SK-N-SH (cell line): Measurements from ENCODE around the gene CD6. TPM values are rescaled to one million over a fixed set of nuclear protein-coding genes. Genes with fewer than 3 reads are reported as not detected.

Source experiments
- CTCF ChIA-PET: fragments of 300-600, 350-600 bp; formaldehyde crosslinking; extraction: SDS; loops from one replicate; lab custom pipeline; 2021; lab: Yijun Ruan, JAX
- POLR2A ChIA-PET: fragments of 350-600 bp; sonication (Branson Sonifier 250); formaldehyde crosslinking; extraction: SDS; loops from one replicate; lab custom pipeline; 2020; ENCODE audit warnings: antibody characterized with exemption, inconsistent platforms; lab: Yijun Ruan, JAX
- DNase-seq: peaks from one replicate; pipeline ENCODE4 v3.0.0; 2012
- H2AFZ ChIP-seq: fragments of 200-600 bp; sonication (generic); 2 replicates; pipeline ENCODE4 v1.8.1; 2016; ENCODE audit warnings: antibody characterized with exemption, mild to moderate bottlenecking, low read depth
- H3F3A ChIP-seq: fragments of 200-600 bp; sonication (generic); replicated peaks from 2 replicates; pipeline ENCODE3; 2016; ENCODE audit warnings: antibody characterized with exemption, mild to moderate bottlenecking; ENCODE audit not compliant: insufficient read depth
- H3K27ac ChIP-seq, 2 experiments: fragments of 200-500 bp in 1 of 2; fragments of 200-600 bp in 1 of 2; sonication (Bioruptor generic) in 1 of 2; sonication (generic), shearing (Covaris generic) in 1 of 2; 2 replicates each; pipeline versions ENCODE4 v1.5.1 to v1.6.1; 2014 to 2016; ENCODE audit warnings: low read depth in 2 of 2, inconsistent platforms in 1 of 2, low read length in 1 of 2, mild to moderate bottlenecking in 1 of 2, mixed read lengths in 1 of 2
- H3K27me3 ChIP-seq: fragments of 200-600 bp; sonication (generic), shearing (Covaris generic); 2 replicates; pipeline ENCODE4 v1.6.1; 2016; ENCODE audit warnings: mixed run types; ENCODE audit not compliant: insufficient read depth
- H3K36me3 ChIP-seq, 2 experiments: fragments of 200-500 bp in 1 of 2; fragments of 200-600 bp in 1 of 2; sonication (Bioruptor generic) in 1 of 2; sonication (generic) in 1 of 2; replicated peaks in 1 of 2; 2 replicates each; pipeline versions ENCODE3 to v1.5.1; 2014 to 2016; ENCODE audit warnings: low read length in 1 of 2, mild to moderate bottlenecking in 1 of 2; ENCODE audit not compliant: insufficient read depth in 2 of 2, control insufficient read depth in 1 of 2
- H3K4me1 ChIP-seq, 2 experiments: fragments of 200-500 bp in 1 of 2; fragments of 200-600 bp in 1 of 2; sonication (Bioruptor generic) in 1 of 2; sonication (generic), shearing (Covaris generic) in 1 of 2; 2 replicates each; pipeline versions ENCODE4 v1.5.1 to v1.6.1; 2014 to 2016; ENCODE audit warnings: low read depth in 1 of 2, low read length in 1 of 2, mixed run types in 1 of 2; ENCODE audit not compliant: insufficient read depth in 2 of 2, control insufficient read depth in 1 of 2
- H3K4me2 ChIP-seq: fragments of 200-600 bp; sonication (generic), shearing (Covaris generic); 2 replicates; pipeline ENCODE4 v1.6.1; 2017; ENCODE audit warnings: mixed run types
- H3K4me3 ChIP-seq, 2 experiments: fragments of 200-500 bp in 1 of 2; fragments of 200-600 bp in 1 of 2; sonication (Bioruptor generic) in 1 of 2; sonication (generic), shearing (Covaris generic) in 1 of 2; 2 replicates each; pipeline versions ENCODE4 v1.5.1 to v1.8.1; 2014 to 2016; ENCODE audit warnings: low read depth in 2 of 2, inconsistent platforms in 1 of 2, low read length in 1 of 2, mild to moderate bottlenecking in 1 of 2, mixed read lengths in 1 of 2, moderate library complexity in 1 of 2
- H3K79me2 ChIP-seq: fragments of 200-600 bp; sonication (generic); 2 replicates; pipeline ENCODE4 v1.8.1; 2017; ENCODE audit warnings: mild to moderate bottlenecking; ENCODE audit not compliant: insufficient read depth
- H3K9ac ChIP-seq: fragments of 200-600 bp; sonication (generic); 2 replicates; pipeline ENCODE4 v1.6.1; 2017; ENCODE audit warnings: mixed run types
- H3K9me2 ChIP-seq: fragments of 200-600 bp; sonication (generic); 2 replicates; pipeline ENCODE4 v1.6.1; 2017; ENCODE audit warnings: mixed run types
- H3K9me3 ChIP-seq: fragments of 200-600 bp; sonication (generic); 2 replicates; pipeline ENCODE4 v1.6.1; 2017; ENCODE audit warnings: mixed run types, mild to moderate bottlenecking, moderate library complexity
- H4K20me1 ChIP-seq: fragments of 200-600 bp; sonication (generic); 2 replicates; pipeline ENCODE4 v1.6.1; 2017; ENCODE audit warnings: mild to moderate bottlenecking, mixed run types; ENCODE audit not compliant: insufficient read depth
- CHD2 ChIP-seq: fragments of 150-350 bp; IDR thresholded peaks from 2 replicates; pipeline ENCODE4 v1.6.1; 2018; ENCODE audit warnings: low read length; ENCODE audit not compliant: partially characterized antibody
- FOSL2 ChIP-seq: IDR thresholded peaks from 2 replicates; pipeline ENCODE4 v1.4.0; 2012; ENCODE audit warnings: low read depth, mild to moderate bottlenecking, moderate library complexity, borderline replicate concordance
- FOXJ3 ChIP-seq: sonication (generic); formaldehyde crosslinking; IDR thresholded peaks from 2 replicates; pipeline ENCODE4 v1.5.1; 2020; ENCODE audit warnings: mild to moderate bottlenecking, missing genetic modification reagents
- GABPA ChIP-seq: IDR thresholded peaks from 2 replicates; pipeline ENCODE4 v1.4.0; 2012; ENCODE audit warnings: low read depth, mild to moderate bottlenecking
- GATA2 ChIP-seq: sonication (generic); formaldehyde crosslinking; IDR thresholded peaks from 2 replicates; pipeline ENCODE4 v1.5.0; 2020; ENCODE audit warnings: mild to moderate bottlenecking, missing genetic modification reagents
- NFIC ChIP-seq: IDR thresholded peaks from 2 replicates; pipeline ENCODE4 v1.4.0; 2012; ENCODE audit warnings: borderline replicate concordance
- NRF1 ChIP-seq: IDR thresholded peaks from 2 replicates; pipeline ENCODE4 v1.6.1; 2012; ENCODE audit warnings: low read depth, mild to moderate bottlenecking, low read length
- POLR2AphosphoS5 ChIP-seq: IDR thresholded peaks from 2 replicates; pipeline ENCODE4 v1.6.1; 2012; ENCODE audit warnings: low read depth, low read length
- REST ChIP-seq: IDR thresholded peaks from 2 replicates; pipeline ENCODE4 v1.6.1; 2012; ENCODE audit warnings: mild to moderate bottlenecking, low read depth, low read length, moderate library complexity
- RFX5 ChIP-seq: IDR thresholded peaks from 2 replicates; pipeline ENCODE4 v1.6.1; 2012; ENCODE audit warnings: mild to moderate bottlenecking, improper control_type of control experiment, low read length
- RXRA ChIP-seq: IDR thresholded peaks from 2 replicates; pipeline ENCODE4 v1.4.0; 2012; ENCODE audit warnings: low read depth, mild to moderate bottlenecking, borderline replicate concordance
- TAF1 ChIP-seq: IDR thresholded peaks from 2 replicates; pipeline ENCODE4 v1.6.1; 2012; ENCODE audit warnings: low read depth, mild to moderate bottlenecking, low read length, moderate library complexity, borderline replicate concordance
- TCF12 ChIP-seq: IDR thresholded peaks from 2 replicates; pipeline ENCODE4 v1.4.0; 2012
- TEAD4 ChIP-seq: IDR thresholded peaks from 2 replicates; pipeline ENCODE4 v1.4.0; 2012; ENCODE audit warnings: mild to moderate bottlenecking, borderline replicate concordance; ENCODE audit not compliant: insufficient read depth
- ZBTB33 ChIP-seq: IDR thresholded peaks from 2 replicates; pipeline ENCODE4 v1.4.0; 2012; ENCODE audit warnings: low read depth, borderline replicate concordance
- WGBS: methylation state at CpG from one replicate; pipeline ENCODE4 v1.1.6; 2017; ENCODE audit warnings: low lambda C conversion rate; 5-methylcytosine and 5-hydroxymethylcytosine counted together
- polyA plus RNA-seq, 3 experiments: library from polyadenylated mRNA; depleted of rRNA; stranded (reverse); fragments of >200 nt; gene quantifications; 2 replicates each; pipeline ENCODE4 v1.2.3, GENCODE V29; 2012

Gene CD6
- polyA plus RNA-seq, 1 of the 3 experiments (the other 2 are of a cell fraction): not detected

- Histone ChIP-seq H3K9me3 (no peaks in the 10 kb centered on the region), H3K9ac (no peak overlapping the region), H3K36me3 (no peaks in the 10 kb centered on the region), H3F3A (no peaks in the 10 kb centered on the region), H3K27ac (0 out of 4 replicates have a peak overlapping the region, but pooled peaks of 1 of the 2 experiments have one; percentile 9), H3K79me2 (no peaks in the 10 kb centered on the region), H3K4me2 (no peak overlapping the region), H4K20me1 (no peaks in the 10 kb centered on the region), H3K27me3 (no peaks in the 10 kb centered on the region; the same call in 1 of the 2 replicates), H3K9me2 (no peaks in the 10 kb centered on the region), H3K4me1 (peaks cover 5 to 13% of the 10 kb centered on the region in 2 experiments; a peak in 1 of 4 replicates), H2AFZ (no peak overlapping the region), H3K4me3 (no peak overlapping the region)
- WGBS: 70% methylated on average over 7 of the region's 7 CpGs
- CTCF ChIA-PET: interaction anchor here (0.9 to 1.7 kb wide), 8 partner anchors 10 to 157 kb away, joined by 3 to 8 read pairs (median 5); no protein-coding TSS in a partner anchor
- TF ChIP-seq TCF12 (no peak), CHD2 (peak; percentile 0)
- no peak for DNase-seq
- POLR2A ChIA-PET: no interaction called here
These were observed 85.5 kb downstream of the CD6 start for GRCh38 chr11:61056981-61057380.

- Histone ChIP-seq H3K4me2 (no peak overlapping the region), H4K20me1 (no peaks in the 10 kb centered on the region), H3K27me3 (no peaks in the 10 kb centered on the region; the same call in 1 of the 2 replicates), H3K36me3 (no peaks in the 10 kb centered on the region), H3K9ac (no peak overlapping the region), H3K9me2 (no peaks in the 10 kb centered on the region), H2AFZ (no peak overlapping the region), H3K27ac (no peak overlapping the region), H3F3A (no peaks in the 10 kb centered on the region), H3K9me3 (no peaks in the 10 kb centered on the region), H3K79me2 (no peaks in the 10 kb centered on the region), H3K4me3 (no peak overlapping the region), H3K4me1 (peaks cover 5 to 13% of the 10 kb centered on the region in 2 experiments; a peak in 1 of 4 replicates)
- no peak for DNase-seq
- ChIA-PET POLR2A (no interaction called here), CTCF (interaction anchor here (0.9 kb wide), 1 partner anchor 37 kb away, joined by 3 read pairs; no protein-coding TSS in a partner anchor)
- 84% methylated on average over 11 of the region's 12 CpGs for WGBS
- no peak for TF ChIP-seq GATA2
- TF ChIP-seq TAF1: no peak
These were observed 86.1 kb downstream of the CD6 start for GRCh38 chr11:61057615-61058014.

GRCh38 chr11:61058583-61059259, 87.2 kb downstream of the CD6 start:
- Histone ChIP-seq H3K4me1 (peaks cover 5 to 13% of the 10 kb centered on the region in 2 experiments; a peak in 1 of 4 replicates), H4K20me1 (no peaks in the 10 kb centered on the region), H3K9me2 (no peaks in the 10 kb centered on the region), H3K27me3 (no peaks in the 10 kb centered on the region; the same call in 1 of the 2 replicates), H3K79me2 (no peaks in the 10 kb centered on the region), H3K27ac (no peak overlapping the region), H3F3A (no peaks in the 10 kb centered on the region), H3K4me3 (no peak overlapping the region), H3K9ac (no peak overlapping the region), H3K4me2 (no peak overlapping the region), H3K9me3 (no peaks in the 10 kb centered on the region), H2AFZ (no peak overlapping the region), H3K36me3 (no peaks in the 10 kb centered on the region)
- ChIA-PET POLR2A (no interaction called here), CTCF (no interaction called here)
- 54% methylated on average over 13 of the region's 14 CpGs for WGBS
- no peak for DNase-seq
- TF ChIP-seq NRF1: no peak
- no peak for TF ChIP-seq REST
- TF ChIP-seq ZBTB33: no peak
- no peak for TF ChIP-seq RFX5
- TF ChIP-seq TCF12: no peak
- no peak for TF ChIP-seq TAF1
- no peak for TF ChIP-seq CHD2
- no peak for TF ChIP-seq TEAD4
- TF ChIP-seq FOXJ3 (CRISPR knock-in tag): no peak
- TF ChIP-seq RXRA: no peak
- TF ChIP-seq GABPA: no peak
- TF ChIP-seq NFIC: no peak
- no peak for TF ChIP-seq POLR2AphosphoS5
- no peak for TF ChIP-seq FOSL2
